RCC 7860 (cell line): ENCODE results near the gene G6PC2.

Experiments
- DNase-seq: peaks from one replicate; pipeline ENCODE4 v3.0.0-alpha.2; 2015; ENCODE audit warnings: low spot score
- FAIRE-seq: peaks from 2 replicates; lab custom pipeline; 2012; peaks lifted over from hg19 to GRCh38; lab: Jason Lieb, UNC

The G6PC2 gene

GRCh38 chr2:168941297-168941696 is 40.2 kb downstream of the G6PC2 start:
- no peak for FAIRE-seq

GRCh38 chr2:168944065-168944464 is 43.0 kb downstream of the G6PC2 start:
- DNase-seq (no peak), FAIRE-seq (no peak)

More at GRCh38 chr2:168941297-168941696, 40.2 kb downstream of the G6PC2 start:
- no peak for DNase-seq

- FAIRE-seq = no peak
- no peak for DNase-seq
Observed at GRCh38 chr2:168945508-168945907, 44.4 kb downstream of the G6PC2 start.

- FAIRE-seq = peak; percentile 65
- DNase-seq = peak; percentile 13
Observed at GRCh38 chr2:168948621-168949212, 47.6 kb downstream of the G6PC2 start.

- DNase-seq = no peak
- FAIRE-seq = no peak
Observed at GRCh38 chr2:168949324-168949723, 48.2 kb downstream of the G6PC2 start.

GRCh38 chr2:168951871-168952270 is 50.8 kb downstream of the G6PC2 start:
- no peak for DNase-seq
- no peak for FAIRE-seq

DNA sequence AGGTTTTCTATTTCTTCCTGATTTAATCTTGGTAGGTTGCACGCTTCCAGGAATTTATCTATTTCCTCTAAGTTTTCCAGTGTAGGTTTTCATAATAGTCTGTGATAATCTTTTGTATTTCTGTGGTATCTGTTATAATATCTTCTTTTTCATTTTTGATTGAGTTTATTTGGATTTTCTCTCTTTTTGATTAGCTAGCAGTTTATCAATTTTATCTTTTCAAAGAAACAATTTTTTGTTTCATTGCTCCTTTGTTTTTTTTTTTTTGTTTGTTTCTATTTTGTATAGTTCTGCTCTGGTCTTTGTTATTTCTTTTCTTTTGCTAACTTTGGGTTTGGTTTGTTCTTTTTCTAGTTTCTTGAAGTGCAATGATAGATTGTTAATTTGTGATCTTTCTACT is 51.3 kb downstream of the G6PC2 start:
- DNase-seq (no peak), FAIRE-seq (no peak)

DNA sequence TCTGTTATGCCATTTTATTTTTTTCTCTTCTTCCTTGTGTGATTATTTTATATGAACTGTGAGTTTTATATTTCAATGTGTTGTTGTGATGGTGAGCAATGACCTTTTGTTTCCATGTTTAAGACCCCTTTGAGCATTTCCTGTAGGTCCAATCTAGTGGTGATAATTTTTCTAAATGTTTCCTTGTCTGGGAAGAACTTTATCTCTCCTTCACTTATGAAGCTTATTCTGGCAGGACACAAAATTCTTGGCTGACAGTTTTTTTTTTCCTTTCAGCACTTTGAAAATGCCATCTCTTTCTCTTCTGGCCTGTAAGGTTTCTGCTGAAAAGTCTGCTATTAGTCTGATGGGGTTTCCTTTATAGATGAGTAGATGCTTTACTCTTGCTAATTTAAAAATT is 53.2 kb downstream of the G6PC2 start:
- FAIRE-seq (no peak), DNase-seq (no peak)

- FAIRE-seq (no peak), DNase-seq (no peak)
Observed at GRCh38 chr2:168955321-168955720, 54.2 kb downstream of the G6PC2 start.

GRCh38 chr2:168956392-168956791 is 55.3 kb downstream of the G6PC2 start:
- FAIRE-seq = no peak

More at GRCh38 chr2:168956392-168956791, 55.3 kb downstream of the G6PC2 start:
- no peak for DNase-seq
